Measurements from ENCODE around the gene SLF2.
"Not testable (repeated sequence)": the region's sequence is repeated elsewhere in the genome, so short reads cannot be mapped to it uniquely, and the experiment has no call there.

Gene SLF2

GRCh38 chr10:100879741-100880360 is 32.9 kb upstream of the SLF2 start:
- no peak for DNase-seq (ENCODE audit: low read depth in 3 of 3)

- DNase-seq (ENCODE audit: low read depth in 3 of 3): no peak
These were observed 31.1 kb upstream of the SLF2 start for GRCh38 chr10:100881556-100882213.

- no peak for DNase-seq (ENCODE audit: low read depth in 3 of 3)
These were observed 30.5 kb upstream of the SLF2 start for GRCh38 chr10:100882252-100882651.

DNA sequence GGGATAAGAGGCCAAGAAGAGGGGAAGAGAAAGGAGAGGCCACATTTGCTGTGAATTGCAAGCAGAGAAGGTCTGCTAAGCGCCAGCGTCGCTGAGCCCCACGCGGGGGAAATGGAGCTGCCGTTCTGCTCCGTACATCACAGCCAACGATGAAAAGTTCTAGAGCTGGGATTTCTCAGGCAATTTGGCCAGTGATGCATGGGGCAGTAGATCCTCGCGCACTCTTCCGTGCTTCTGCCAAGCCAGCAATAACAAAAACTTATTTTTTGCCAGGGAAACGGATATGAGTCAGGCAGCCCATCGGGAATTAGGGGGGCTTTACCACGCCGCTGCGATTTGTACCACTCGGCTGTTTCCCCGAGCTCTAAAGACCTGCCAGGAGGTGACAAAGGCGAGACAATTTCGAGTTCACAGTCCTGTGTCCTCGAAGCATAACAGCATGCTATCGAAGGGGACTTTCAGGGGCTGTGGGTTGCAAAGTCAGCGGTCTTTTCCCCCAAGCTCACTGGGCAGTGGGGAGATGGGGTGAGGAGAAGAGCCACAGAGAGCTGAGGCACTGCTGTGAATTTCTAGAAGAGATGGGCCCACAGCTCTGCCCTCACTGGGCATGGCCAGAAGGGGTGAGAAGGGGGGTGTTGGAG is 30.0 kb upstream of the SLF2 start:
- DNase-seq (ENCODE audit: low read depth in 3 of 3): no peak

GRCh38 chr10:100883312-100883821 is 29.4 kb upstream of the SLF2 start:
- no peak for DNase-seq (ENCODE audit: low read depth in 3 of 3)

GRCh38 chr10:100885611-100886010 is 27.2 kb upstream of the SLF2 start:
- DNase-seq (ENCODE audit: low read depth in 3 of 3): not testable (repeated sequence)

DNA sequence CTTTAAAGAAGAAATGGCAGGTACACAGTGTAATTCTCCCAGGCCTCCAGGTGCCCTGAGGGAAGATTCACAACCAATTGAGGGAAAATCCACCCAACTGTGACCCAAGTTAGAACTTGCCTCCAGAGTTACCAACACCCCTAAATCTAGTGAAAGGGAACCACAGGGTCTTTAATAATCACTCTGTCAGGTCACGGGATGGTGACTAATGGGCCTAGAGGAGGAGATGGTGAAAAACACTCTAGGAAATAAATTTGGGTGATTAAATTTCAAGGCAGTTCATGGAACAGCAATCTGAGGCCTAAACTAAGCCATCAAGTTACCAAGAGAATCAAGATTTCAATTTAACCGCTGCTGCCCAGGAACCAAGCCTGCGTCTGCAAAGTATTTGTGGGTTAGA is 26.7 kb upstream of the SLF2 start:
- no peak for DNase-seq (ENCODE audit: low read depth in 3 of 3)

- no peak for DNase-seq (ENCODE audit: low read depth in 3 of 3)
These were observed 26.2 kb upstream of the SLF2 start for GRCh38 chr10:100886521-100886920.

DNA sequence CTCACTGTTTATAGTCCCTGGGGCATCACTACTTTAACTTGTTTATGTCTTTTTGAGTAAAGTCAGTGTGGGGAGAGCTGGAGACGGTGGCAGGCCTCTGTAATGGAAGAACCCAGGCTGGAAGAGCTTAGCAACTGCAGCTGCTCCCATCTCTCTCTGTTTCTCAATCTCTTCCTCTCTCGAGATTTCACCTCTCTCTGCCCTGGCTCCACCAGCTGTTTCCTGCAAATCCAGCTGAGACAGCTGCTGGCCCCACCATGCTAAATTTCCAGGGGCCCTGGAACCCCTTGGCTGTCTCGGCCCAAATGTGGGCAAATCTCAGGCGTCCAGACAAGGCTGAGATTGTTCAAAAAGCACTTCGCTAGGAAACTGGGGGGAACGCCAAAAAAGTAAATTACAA is 25.8 kb upstream of the SLF2 start:
- no peak for DNase-seq (ENCODE audit: low read depth in 3 of 3)

DNA sequence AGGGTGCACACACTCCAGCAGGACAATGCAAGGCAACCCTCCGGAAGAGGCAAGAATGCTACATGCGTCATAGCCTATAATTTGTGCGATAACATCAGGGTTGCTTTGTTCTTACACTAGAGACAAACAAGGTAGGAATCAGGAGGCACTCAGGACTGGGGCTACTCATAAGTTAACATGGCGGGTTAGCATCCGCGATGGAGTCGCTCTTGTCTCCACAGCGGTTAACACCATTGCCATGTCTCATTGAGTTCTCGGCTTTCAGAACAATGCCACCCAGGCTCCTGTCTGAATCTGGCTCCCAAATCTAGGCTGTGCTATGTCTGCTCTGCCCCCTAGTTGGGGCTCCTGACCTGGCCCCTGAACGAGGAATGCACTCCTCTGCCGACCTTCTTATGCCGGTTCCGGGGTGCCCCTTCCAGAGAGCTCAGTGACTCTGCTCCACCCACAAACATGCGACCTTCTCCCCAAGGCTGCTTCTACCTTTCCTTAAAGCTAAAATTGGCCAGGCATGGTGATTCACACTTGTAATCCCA is 24.9 kb upstream of the SLF2 start:
- DNase-seq (ENCODE audit: low read depth in 3 of 3): no peak

GRCh38 chr10:100888957-100889356 is 23.8 kb upstream of the SLF2 start:
- no peak for DNase-seq (ENCODE audit: low read depth in 3 of 3)

- no peak for DNase-seq (ENCODE audit: low read depth in 3 of 3)
These were observed 23.2 kb upstream of the SLF2 start for GRCh38 chr10:100889546-100889945.

- no peak for DNase-seq (ENCODE audit: low read depth in 3 of 3)
These were observed 22.6 kb upstream of the SLF2 start for GRCh38 chr10:100890141-100890672.

GRCh38 chr10:100890673-100891317 is 22.0 kb upstream of the SLF2 start:
- DNase-seq (ENCODE audit: low read depth in 3 of 3): no peak

DNA sequence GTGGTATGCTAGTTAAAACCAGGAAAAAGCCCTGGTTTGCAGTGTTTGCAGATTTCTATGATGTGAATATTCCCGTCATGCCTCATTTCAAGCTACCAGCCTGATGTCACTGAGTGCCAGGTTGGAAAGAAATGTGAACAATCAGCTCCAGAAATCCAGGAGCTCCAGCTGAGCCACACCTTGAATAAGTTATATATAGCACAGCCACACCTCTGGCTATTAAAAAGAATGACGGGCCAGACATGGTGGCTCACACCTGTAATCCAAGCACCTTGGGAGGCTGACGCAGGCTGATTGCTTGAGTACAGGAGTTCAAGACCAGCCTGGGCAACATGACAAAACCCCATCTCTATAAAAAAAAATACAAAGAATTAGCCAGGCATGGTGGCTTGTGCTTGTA is 18.7 kb upstream of the SLF2 start:
- no peak for DNase-seq (ENCODE audit: low read depth in 3 of 3)

DNA sequence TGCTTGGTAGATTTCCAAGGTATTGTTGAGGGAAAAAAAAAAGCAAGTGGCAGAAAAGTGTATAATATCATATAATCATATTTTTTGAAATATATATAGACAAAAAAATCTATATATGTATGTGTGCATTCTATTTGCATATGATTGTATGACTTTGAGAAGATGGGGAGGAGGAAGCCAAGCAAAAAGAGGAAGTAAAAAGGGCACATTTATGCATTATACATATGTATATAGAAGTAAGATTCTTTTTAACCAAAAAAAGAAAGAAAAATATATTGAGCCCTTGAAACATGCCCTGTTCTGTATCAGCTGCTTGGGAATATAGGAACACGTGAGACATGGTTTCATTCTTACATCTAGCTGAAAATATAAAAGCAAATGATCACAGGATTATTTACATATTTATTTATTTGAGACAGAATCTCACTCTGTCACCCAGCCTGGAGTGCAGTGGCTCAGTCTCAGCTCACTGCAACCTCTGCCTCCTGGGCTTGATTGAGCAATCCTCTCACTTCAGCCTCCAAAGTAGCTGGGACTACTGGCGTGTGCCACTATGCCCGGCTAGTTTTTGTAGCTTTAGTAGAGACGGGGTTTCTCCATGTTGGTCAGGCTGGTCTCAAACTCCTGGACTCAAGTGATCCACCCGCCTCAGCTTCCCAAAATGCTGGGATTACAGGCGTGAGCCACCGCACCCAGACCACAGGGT is 18.0 kb upstream of the SLF2 start:
- DNase-seq (ENCODE audit: low read depth in 3 of 3): no peak

DNA sequence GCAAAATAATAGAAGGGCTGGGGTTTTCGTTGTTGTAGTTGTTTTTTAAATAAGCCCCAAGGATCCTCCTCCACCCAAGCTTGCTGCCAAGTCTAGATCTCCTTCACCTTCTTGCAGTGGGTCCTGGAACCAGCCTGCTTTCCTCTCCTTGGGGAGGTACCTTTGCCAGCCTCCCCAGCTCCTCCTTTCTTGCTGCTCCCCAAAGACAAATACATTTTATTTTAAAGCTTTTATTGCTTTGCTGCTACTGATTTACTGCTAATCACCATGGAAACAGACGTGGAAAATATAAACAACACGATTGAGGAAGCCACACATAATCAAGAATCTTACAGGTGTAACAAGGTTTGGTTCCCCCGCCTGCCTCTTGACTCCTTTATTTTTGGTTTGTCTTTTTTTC is 17.4 kb upstream of the SLF2 start:
- no peak for DNase-seq (ENCODE audit: low read depth in 3 of 3)

- no peak for DNase-seq (ENCODE audit: low read depth in 3 of 3)
These were observed 16.9 kb upstream of the SLF2 start for GRCh38 chr10:100895896-100896295.

DNA sequence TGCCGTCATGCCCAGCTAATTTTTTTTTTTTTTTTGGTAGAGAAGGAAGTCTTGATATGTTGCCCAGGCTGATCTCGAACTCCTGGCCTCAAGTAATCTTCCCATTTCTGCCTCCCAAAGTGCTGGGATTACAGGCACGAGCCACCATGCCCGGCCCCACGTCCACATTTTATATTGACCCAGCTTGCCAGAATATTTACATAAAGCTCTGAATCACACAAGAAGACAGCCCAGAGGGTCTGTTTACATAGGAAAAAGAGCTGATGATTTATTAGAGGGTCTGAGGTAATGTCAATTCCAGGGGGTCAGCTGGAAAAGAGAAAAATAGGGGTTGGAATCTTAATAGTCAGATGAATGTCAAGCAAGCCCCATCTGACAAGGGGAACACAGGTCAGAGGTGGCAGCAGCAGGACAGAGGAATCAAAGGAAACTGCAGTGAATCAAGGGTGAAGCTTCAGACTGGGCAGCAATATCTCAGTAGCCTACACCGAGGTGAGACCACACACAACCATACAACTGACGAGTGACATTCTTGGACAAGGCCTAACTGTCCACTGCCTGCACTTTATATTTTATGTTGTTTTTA is 15.8 kb upstream of the SLF2 start:
- DNase-seq (ENCODE audit: low read depth in 3 of 3): no peak

GRCh38 chr10:100897976-100898375 is 14.8 kb upstream of the SLF2 start:
- DNase-seq (ENCODE audit: low read depth in 3 of 3): no peak

GRCh38 chr10:100899171-100899570 is 13.6 kb upstream of the SLF2 start:
- DNase-seq (ENCODE audit: low read depth in 3 of 3): no peak

All from stimulated activated CD4-positive, alpha-beta T cell treated with anti-CD3 and anti-CD28 coated beads, TNF-alpha, amount 100 ng/mL, for 24 hours (primary cell).